ENCODE data around the gene RARS2. TPM values are rescaled to one million over a fixed set of nuclear protein-coding genes. Genes with fewer than 3 reads are reported as not detected.

Gene RARS2
- total RNA-seq, 4 donors from 2014 or later, result 26.4 to 48.5 (median 44.8) TPM

DNA sequence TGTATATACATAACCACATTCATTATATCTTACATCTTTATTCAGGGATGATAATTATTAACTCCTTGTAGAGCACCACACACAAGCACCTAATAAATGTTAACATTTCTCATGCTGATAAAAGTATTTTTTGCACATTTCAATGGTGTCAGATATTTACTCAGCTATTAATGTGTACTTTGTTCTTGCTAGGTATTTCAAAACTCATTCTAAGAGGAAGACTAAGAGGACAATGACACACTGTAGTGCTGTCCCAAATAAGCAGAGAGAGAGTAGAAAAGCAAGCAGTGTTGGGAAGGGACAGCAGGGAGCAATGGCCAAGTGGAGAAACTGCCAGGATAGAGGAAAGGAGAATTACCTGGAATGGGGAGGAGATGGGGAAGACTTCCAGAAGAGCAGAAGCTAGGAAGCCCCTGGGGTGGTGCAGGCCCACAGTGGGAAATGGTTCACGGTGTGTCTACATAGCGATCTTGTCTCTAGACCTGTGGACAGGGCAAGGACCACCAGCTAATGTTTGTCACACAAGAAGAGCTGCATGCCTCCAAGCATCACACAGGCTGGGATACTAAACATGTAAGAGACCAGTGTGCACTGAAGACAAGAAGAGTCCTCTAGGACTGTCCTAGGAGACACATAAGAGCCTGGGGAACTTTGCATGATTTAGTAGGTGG, 55.3 kb downstream of the RARS2 start:
- TF ChIP-seq, protein P1, sequence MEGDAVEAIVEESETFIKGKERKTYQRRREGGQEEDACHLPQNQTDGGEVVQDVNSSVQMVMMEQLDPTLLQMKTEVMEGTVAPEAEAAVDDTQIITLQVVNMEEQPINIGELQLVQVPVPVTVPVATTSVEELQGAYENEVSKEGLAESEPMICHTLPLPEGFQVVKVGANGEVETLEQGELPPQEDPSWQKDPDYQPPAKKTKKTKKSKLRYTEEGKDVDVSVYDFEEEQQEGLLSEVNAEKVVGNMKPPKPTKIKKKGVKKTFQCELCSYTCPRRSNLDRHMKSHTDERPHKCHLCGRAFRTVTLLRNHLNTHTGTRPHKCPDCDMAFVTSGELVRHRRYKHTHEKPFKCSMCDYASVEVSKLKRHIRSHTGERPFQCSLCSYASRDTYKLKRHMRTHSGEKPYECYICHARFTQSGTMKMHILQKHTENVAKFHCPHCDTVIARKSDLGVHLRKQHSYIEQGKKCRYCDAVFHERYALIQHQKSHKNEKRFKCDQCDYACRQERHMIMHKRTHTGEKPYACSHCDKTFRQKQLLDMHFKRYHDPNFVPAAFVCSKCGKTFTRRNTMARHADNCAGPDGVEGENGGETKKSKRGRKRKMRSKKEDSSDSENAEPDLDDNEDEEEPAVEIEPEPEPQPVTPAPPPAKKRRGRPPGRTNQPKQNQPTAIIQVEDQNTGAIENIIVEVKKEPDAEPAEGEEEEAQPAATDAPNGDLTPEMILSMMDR (IDR thresholded peaks at IDR 0.05), result no peak
- no peak for TF ChIP-seq POLR2A (IDR thresholded peaks at IDR 0.05)
- Histone ChIP-seq H3K4me3 (no peak overlapping the region), H3K36me3 (peaks cover 0 to 40% (median 0%) of the 10 kb centered on the region in 3 donors), H3K4me1 (no peaks in the 10 kb centered on the region), H3K9me3 (no peaks in the 10 kb centered on the region), H3K27me3 (no peaks in the 10 kb centered on the region), H3K27ac (no peak overlapping the region)
- no peak for DNase-seq

- DNase-seq, result no peak
- H3K27me3 ChIP-seq, result no peaks in the 10 kb centered on the region
- peaks cover 0 to 39% (median 0%) of the 10 kb centered on the region in 3 donors for H3K36me3 ChIP-seq
- H3K27ac ChIP-seq, result no peak overlapping the region
- H3K4me3 ChIP-seq, result no peak overlapping the region
- no peaks in the 10 kb centered on the region for H3K9me3 ChIP-seq
- H3K4me1 ChIP-seq, result no peaks in the 10 kb centered on the region
- no peak for TF ChIP-seq POLR2A (IDR thresholded peaks at IDR 0.05)
- TF ChIP-seq, protein P1 (IDR thresholded peaks at IDR 0.05), result no peak
These were observed 60.6 kb downstream of the RARS2 start for GRCh38 chr6:87529221-87529620.

DNA sequence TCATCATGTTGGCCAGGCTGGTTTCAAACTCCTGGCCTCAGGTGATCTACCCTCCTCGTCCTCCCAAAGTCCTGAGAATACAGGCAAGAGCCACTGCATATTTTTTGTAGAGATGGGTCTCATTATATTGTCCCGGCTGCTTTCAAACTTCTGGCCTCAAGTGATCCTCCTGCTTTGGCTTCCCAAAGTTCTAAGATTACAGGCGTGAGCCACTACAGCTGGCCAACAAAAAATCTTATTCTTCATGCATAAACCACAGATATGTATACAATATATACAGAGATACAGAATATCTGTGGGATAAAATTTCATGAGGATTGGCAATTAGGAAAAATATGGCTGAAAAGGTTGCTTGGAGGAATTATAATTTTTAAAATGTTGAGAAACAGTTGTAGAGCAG, 67.1 kb downstream of the RARS2 start:
- H3K9me3 ChIP-seq, result no peaks in the 10 kb centered on the region
- peaks cover 0 to 60% (median 0%) of the 10 kb centered on the region in 3 donors for H3K36me3 ChIP-seq
- TF ChIP-seq, protein P1 (IDR thresholded peaks at IDR 0.05), result no peak
- TF ChIP-seq POLR2A (IDR thresholded peaks at IDR 0.05), result no peak
- no peaks in the 10 kb centered on the region for H3K4me1 ChIP-seq
- DNase-seq, result no peak
- H3K27ac ChIP-seq, result no peak overlapping the region
- H3K4me3 ChIP-seq, result no peak overlapping the region
- H3K27me3 ChIP-seq, result no peaks in the 10 kb centered on the region

DNA sequence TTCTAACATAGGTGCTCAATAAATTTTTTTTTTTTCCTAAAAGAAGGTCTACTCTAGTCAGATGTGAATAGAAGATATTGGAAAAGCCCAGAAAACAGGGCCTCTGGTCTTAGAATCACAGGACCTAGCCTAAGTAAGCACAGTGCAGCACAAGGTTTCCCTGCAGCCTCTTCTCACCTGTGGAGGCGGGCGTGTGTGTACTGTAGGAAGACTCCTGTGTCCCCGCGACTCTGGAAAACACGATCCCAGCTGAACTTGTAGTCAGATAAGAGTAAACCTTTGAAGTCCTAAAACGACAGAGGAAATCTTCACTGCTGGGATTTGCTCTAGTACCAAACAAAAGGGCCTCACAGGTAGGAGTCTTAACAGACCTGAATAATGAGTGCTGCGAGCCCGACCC, 71.3 kb downstream of the RARS2 start:
- TF ChIP-seq POLR2A (IDR thresholded peaks at IDR 0.05), result no peak
- TF ChIP-seq, protein P1 (IDR thresholded peaks at IDR 0.05), result no peak
- no peak overlapping the region for H3K27ac ChIP-seq
- H3K4me3 ChIP-seq, result no peak overlapping the region
- no peaks in the 10 kb centered on the region for H3K27me3 ChIP-seq
- DNase-seq, result no peak
- no peaks in the 10 kb centered on the region for H3K4me1 ChIP-seq
- no peaks in the 10 kb centered on the region for H3K9me3 ChIP-seq
- H3K36me3 ChIP-seq, result peaks cover 0 to 79% (median 0%) of the 10 kb centered on the region in 3 donors

GRCh38 chr6:87514831-87515230, 75.0 kb downstream of the RARS2 start:
- TF ChIP-seq POLR2A (IDR thresholded peaks at IDR 0.05), result no peak
- TF ChIP-seq, protein P1 (IDR thresholded peaks at IDR 0.05), result no peak
- H3K9me3 ChIP-seq, result no peaks in the 10 kb centered on the region
- H3K4me1 ChIP-seq, result no peaks in the 10 kb centered on the region
- H3K36me3 ChIP-seq, result peaks cover 0 to 90% (median 0%) of the 10 kb centered on the region in 3 donors
- no peak overlapping the region for H3K4me3 ChIP-seq
- no peak for DNase-seq
- H3K27ac ChIP-seq, result no peak overlapping the region
- no peaks in the 10 kb centered on the region for H3K27me3 ChIP-seq
